HG03025 (cell line): ENCODE results near the gene LYL1.
A peak's percentile ranks its signal among the peaks of the same experiment; 100 is the strongest.
"Not testable (repeated sequence)": the region's sequence is repeated elsewhere in the genome, so short reads cannot be mapped to it uniquely, and the experiment has no call there.

ENCODE experiments used
- ATAC-seq: cut with Tn5 transposase; IDR thresholded peaks from one replicate; pipeline ENCODE4 v1.9.1; 2021; ENCODE audit warnings: mild to moderate bottlenecking, moderate library complexity; ENCODE audit not compliant: unreplicated experiment, low FRiP score

Gene LYL1

DNA sequence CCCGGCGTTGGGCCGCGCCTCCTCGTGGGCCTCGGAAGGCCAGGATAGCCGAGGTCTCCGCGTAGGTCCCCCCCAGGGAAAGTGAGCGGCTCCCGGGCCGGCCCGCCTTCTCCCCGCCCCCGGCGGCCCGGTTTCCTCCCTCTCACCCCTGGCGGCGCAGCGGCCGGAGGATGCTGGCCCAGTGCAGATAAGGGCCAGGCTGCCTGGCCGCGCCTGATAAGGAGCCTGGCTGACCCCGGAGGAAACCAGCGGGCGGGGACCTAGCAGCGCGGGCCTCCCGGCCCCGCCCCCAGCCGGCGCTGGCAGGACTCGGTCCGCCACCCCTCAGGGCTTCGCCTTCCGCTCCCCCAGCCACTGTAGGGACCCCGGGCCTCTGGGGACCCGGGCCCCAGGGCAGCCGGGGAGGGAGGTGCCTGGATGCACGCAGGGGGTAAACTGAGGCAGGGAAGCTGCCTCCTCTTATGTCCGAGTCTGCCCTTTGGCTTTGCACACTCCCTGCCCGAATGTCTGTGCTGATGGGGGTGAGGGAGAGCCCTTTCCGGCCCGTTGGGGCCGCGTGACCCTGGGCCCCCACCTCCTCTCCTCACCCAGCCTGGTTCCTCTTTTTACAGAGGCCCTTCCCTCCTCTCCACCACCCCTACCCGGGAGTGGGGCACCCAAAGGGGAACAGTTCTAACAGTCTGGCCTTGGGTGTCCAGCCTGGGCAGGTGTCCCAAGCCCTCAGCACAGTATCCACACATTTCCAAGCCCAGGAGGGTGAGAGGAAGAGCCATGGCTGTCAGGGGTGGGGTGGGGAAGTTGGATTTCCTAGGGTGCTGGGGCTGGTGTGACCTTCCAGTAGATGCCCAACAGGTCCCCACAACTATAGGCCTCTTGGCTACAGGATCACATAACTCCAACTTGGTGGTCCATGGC is at the start of gene LYL1:
TSS of gene LYL1 (minus strand) at position 193 of the 915 bp plus-strand sequence. CDS start 1,687 bp downstream, outside the sequence.
- no peak for ATAC-seq

DNA sequence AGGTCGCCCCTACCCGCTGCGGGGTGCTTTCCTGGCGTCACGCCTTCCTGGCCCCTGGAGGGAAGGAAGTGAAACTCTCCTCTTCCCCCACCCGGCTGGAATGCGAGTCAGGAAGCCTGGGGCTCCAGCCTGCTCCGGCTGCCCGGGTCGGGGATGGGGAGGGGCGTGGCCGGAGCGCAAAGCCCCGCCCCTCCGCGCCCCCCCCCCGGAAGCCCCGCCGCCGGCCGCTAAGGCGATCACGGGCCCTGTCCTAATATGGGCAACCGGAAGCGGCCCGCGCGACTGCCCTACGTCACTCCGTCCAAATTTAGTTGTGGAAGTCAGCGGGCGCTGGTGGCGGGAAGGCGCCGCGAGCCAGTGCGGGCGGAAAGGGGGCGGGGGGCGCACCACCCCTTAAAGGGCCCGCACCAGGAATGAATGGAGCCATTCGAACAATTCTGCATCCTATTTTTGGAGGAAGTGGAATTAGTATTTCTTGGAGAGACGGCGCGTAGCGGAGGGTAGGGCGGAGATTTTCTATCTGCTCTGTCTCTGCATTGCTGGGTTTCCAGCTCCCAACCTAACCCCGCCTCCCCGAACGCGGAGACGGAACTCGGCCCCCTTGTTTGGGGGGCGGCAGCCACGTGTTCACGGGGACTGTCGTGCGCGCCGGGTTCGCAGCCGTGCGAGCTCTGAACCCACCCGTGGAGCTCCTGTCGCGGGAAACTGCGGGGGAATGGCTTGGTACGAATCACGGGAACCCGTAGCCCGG is 49.1 kb upstream of the LYL1 start:
- ATAC-seq: peak; percentile 38

DNA sequence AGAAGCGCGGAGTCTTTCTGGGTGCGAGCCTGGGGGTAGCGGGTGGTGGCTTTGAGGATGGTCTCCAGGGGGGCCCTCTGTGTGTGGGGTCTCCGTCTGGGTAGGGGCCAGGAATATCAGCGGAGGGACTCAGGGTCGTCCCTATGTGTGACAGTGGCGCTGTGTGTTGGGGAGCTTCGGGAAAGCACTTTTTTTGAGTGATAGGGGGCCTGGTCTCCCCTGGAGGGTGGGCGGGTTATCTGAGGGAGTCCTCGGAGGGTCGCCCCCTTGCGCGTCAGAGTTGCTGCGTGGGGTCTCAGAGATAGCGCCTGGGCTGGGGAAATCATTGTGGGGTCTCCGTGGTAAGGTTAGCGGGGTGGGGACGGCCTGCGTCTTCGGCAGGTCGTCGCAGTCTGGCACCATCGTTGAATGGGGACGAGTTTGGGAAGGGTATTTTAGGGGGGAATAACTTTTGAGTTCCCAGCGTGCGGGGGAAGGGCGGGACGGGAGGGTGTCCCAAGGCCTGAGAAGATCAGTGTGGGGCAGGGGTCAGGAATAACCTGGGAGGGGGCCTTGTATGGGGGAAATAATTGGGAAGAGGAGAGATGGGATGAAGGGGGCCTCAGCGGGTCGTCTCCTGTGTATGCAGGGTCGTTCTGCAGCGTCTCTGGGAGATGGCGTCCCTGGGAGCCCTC is 48.4 kb upstream of the LYL1 start:
- no peak for ATAC-seq

DNA sequence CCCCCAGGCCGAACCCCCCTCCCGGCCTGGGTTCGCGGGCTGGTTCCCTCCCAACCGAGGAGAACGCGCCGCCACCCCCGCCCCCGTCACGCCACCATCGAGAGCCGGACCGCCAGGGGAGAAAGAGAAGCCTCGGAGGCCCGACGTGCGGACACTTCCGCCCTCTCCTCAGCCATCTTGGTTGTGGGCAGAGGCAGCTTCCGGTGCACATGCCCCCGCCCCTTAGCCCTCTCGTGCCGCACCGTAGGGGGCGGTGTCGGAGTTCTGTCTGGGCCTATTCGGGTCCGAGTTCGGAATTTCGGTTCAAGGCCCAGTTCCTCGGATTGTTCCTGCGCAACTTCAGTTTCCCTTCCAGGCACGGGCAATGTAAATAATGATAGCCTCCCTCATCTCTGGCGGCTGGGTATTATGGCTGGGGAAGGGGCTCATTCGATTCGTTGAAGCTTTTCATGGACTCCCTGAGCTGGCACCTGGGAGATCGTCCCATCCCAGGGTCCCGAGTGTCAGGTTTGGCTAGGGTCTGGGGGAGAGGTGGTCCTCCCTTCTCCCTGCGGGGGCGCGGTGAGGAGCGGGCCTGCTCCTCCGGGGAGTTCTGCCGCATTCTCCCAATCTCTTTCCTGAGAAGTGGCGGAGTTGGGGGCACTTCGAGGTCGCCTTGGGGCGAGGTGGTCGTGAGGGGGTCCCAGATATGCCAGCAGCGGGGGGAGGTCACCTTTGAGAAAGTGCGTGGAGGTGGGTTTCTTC is 47.7 kb upstream of the LYL1 start, which contains the start of the genes IER2 and STX10:
TSS of gene IER2 (plus strand) at position 225 of the 744 bp plus-strand sequence. CDS start 2,776 bp downstream, outside the sequence.
TSS of gene STX10 (minus strand) at position 189 of the 744 bp plus-strand sequence. CDS start 202 bp downstream, outside the sequence.
- ATAC-seq: no peak

DNA sequence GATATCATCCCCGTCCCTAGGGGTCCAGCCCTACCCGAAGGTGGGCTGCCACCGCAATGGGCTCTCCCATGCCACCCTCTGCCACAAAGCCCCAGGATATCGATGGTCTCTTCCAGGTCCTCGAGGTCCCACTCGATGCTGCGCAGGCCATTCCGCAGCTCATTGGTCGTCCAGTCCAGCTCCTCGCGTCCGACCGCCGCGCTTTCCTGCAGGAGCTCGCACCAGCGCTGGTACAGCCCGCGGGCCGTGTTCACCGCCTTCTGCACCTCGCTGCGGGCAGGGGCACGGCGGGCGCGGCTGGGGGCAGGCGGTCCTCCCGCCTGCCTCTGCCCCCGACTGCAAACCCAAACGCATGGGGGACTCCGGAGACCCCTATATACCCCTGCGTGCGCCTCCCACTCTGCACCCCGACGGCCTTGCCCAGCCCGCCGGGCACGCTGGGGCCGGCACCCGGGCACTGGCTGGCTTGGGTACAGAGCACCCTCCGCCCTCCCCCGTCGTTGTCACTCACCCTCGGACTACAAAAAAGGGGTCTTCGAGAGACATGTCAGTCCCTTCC is 47.0 kb upstream of the LYL1 start:
- ATAC-seq: no peak

DNA sequence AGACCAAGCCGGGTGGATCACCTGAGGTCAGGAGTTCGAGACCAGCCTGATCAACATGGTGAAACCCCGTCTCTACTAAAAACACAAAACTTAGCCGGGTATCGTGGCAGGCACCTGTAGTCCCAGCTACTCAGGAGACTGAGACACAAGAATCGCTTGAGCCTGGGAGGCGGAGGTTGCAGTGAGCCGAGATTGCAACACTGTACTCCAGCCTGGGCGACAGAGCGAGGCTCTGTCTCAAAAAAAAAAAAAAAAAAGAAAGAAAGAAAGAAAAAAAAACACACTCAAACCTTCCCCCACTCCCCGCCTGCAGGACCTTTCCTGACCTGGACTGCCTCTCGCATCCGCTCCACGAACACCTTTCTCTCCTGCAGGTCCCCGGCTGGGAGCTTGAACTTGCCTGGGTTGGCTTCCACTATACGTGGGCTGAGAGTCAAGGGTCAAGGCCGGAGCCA is 46.5 kb upstream of the LYL1 start:
- ATAC-seq: not testable (repeated sequence)

DNA sequence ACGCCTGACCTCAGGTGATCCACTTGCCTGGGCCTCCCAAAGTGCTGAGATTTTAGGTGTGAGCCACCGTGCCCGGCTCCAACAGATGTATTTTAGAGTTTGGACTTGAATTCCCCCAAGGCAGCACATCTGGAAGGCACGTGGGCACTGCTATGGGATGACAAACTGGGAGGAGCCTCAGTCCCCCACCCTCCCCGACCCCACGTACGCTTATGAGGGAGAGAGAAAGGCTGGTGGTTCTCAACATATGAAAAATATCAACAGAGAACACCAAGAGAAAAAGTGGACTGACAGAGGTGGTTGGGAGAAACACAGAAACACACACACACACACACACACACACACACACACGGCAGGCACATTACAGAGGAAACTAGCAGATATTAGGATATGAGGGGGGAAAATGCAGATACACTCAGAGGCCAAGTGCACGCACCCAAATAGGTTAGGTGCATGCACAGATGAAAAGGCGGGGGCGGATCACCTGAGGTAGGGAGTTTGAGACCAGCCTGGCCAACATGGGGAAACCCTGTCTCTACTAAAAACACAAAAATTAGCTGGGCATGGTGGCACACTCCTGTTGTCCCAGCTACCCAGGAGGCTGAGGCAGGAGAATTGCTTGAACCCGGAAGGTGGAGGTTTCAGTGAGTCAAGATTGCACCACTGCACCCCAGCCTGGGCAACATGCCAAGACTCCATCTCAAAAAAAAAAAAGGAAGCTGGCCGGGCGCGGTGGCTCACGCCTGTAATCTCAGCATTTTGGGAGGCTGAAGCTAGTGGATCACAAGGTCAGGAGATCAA is 44.3 kb upstream of the LYL1 start:
- ATAC-seq: no peak

DNA sequence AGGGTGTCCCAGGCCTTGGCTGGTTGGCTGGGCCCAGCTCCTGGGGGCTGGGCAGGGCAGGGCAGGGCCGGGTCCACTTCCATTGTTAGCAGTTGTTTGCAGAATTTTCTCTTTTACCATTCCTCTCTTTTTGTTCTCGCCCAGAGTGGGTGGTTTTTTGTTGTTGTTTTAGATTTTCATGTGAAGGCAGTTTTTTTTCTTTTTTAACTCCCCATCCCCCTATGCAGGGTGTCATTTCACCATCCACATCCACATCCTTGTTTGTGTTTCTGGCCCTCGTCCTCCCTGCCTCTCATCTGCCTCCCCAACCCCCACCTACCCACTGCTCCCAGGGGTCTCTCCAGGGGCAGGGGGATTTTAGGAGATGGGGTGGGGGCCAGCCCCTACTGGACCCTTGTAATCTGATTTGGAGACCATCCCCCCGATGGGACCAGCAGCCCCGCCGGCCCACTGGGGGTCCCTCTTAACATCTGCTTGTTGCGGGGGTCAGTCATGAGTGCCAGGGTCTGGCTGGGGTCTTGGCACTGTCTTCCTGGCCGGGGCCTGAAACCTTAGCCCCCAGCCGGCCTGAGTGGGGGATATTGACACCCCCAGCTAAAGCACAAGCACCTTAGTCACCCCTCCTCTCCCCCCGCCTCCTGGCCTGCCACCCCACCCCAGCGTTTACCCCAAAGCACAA is 37.1 kb upstream of the LYL1 start:
- ATAC-seq: no peak

DNA sequence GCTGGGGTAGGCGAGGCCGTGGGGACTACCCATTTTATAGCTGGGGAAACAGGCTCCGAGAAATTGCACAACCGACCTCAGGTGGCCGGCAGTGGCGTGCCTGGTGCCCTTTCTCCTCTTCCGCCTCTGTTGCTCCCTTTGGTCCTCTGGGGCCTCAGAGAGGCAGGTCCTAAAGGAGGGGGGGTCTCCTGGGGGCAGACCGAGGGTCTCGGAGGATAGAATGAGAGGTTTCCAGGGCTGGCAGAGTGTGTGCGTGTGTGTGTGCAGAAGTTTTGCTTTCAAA is 36.2 kb upstream of the LYL1 start:
- ATAC-seq: no peak

DNA sequence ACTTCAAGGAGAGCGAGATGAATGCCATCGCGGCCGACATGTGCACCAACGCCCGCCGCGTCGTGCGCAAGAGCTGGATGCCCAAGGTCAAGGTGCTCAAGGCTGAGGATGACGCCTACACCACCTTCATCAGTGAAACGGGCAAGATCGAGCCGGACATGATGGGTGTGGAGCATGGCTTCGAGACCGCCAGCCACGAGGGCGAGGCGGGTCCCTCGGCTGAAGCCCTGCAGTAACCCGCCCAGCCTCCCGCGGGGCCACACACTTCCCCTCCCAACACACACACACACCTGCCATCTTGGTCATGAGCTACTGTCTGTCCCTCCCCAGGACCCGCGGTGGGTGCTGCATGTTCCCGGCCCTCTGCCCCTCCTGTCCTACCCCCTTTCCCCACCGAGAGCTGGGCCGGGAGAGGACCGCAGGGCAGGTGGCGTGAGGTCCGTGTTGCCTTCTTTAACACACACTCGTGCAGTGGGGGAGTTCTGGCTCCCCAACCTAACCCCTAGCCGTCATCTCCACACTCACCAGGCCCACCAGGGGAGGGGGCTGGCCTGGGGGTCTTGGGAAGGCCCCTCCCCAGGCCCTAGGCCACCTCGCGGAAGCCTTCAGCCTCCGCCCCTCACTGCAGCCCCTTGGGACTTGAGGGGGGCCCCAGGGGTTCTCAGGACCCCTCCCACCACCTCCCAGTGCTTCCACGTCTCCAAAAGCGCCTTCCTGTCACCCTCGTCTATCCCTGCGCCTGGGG is 35.7 kb upstream of the LYL1 start:
- ATAC-seq: no peak

DNA sequence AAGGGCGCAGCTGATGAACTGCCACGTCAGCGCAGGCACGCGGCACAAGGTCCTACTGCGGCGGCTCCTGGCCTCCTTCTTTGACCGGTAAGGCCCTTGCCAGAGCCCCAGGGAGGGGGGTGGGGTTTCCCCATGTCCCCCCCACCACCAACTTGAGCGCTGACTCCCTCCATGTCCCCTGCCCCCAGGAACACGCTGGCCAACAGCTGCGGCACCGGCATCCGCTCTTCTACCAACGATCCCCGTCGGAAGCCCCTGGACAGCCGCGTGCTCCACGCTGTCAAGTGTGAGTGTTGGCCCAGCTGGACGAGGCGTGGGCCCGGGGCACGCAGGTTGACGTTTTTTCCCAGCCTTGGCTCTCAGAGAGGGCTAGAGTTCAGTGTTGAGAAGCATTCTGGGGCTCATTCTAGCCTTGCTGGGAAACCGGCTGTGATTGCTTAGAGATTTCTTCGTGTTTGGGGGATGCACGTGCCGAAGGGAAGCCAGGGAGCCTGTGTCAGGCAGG is 34.7 kb upstream of the LYL1 start:
- ATAC-seq: no peak

DNA sequence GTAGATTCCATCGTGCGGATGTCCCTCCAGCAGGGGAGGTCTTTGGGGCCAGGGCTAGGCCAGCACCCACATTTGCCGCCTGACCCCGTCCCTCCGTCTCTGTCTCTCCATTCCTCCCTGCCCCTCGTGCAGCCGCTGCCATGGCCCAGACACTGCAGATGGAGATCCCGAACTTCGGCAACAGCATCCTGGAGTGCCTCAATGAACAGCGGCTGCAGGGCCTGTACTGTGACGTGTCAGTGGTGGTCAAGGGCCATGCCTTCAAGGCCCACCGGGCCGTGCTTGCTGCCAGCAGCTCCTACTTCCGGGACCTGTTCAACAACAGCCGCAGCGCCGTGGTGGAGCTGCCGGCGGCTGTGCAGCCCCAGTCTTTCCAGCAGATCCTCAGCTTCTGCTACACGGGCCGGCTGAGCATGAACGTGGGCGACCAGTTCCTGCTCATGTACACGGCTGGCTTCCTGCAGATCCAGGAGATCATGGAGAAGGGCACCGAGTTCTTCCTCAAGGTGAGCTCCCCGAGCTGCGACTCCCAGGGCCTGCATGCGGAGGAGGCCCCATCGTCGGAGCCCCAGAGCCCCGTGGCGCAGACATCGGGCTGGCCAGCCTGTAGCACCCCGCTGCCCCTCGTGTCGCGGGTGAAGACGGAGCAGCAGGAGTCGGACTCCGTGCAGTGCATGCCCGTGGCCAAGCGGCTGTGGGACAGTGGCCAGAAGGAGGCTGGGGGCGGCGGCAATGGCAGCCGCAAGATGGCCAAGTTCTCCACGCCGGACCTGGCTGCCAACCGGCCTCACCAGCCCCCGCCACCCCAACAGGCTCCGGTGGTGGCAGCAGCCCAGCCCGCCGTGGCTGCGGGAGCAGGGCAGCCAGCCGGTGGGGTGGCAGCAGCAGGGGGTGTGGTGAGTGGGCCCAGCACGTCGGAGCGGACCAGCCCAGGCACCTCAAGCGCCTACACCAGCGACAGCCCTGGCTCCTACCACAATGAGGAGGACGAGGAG is 32.7 kb upstream of the LYL1 start:
- ATAC-seq: no peak

DNA sequence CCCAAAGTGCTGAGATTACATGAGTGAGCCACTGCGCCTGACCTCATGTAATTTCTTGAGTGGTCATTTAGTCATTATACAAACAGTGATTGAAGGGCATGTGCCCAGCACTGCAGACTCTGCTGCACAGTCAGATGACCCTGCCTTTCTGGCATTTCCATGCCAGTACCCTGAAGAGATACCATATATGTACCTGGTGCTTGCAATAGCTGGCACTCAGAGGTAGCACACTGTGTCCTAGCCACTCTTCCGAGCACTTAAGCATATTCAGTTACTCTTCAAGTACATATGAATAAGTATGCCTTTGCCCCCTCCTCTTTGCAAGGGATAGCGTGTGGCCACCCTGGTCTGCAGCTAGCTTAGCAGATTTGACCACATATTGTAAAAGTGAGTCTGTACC is 32.0 kb upstream of the LYL1 start:
- no peak for ATAC-seq

DNA sequence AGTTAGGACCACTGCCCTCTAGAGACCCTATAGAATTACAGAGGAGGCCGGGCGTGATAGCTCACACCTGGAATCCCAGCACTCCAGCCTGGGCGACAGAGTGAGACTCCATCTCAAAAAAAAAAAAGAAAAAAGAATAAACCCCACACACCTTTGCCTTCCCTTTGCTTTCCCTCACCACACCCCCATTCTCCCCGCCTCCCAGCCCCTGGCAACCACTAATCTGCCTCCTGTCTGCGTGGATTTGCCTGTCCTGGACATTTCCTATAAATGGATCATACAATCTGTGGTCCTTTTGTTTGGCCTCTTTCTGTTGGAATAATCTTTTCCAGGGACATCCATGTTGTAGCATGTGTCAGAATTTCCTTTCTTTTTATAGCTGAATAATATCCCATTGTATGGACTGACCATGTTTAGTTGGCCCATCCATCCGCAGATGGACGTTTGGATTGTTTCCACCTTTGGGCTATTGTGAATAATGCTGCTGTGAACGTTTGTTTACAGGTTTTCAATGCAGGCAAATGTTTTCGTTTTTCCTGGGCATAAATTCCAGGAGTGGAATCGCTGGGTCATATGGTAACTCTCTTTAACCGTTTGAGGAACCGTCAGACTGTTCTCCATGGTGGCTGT is 30.7 kb upstream of the LYL1 start:
- ATAC-seq: no peak

DNA sequence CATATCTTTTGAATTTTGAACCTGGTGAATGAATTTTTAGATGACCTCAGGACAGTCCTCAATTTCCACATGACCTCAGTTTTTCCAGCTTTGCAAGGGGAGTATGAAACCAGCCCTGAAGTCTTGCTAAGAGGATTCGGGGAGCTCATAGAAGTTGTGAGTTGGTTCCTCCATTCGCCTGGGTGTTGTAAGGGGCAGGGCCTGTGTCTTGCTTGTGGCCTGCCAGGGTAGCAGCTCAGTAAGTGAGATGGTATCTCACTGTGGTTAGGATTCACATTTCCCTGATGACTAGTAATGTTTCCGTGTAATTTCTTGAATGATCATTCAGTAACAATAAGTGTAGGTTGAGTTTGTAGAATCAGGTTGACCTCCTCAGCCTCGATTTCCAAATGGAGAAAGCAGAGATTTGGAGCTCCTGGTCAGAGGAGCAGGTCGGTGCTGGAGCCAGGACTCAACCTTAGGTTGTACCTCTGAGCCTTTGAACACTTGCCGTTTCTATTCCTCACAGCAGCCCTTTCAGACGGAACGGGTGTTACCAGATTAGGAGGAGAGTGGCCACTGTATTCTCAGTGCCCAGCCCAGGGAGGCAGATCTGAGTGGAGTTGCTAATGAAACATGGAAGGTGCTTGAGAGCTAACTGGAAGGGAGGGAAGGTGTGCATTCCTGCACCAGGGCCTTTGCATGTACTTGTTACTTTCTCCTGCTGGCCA is 30.0 kb upstream of the LYL1 start:
- no peak for ATAC-seq
